Measurements from ENCODE around the gene HOXC6.

Gene HOXC6

GRCh38 chr12:53989227-53990113 is 38.8 kb upstream of the HOXC6 start:
- no peak for DNase-seq (ENCODE audit: low read depth in 2 of 2, low spot score in 1 of 2)

- DNase-seq (ENCODE audit: low read depth in 2 of 2, low spot score in 1 of 2), result no peak
These were observed 37.7 kb upstream of the HOXC6 start for GRCh38 chr12:53990311-53991076.

- no peak for DNase-seq (ENCODE audit: low read depth in 2 of 2, low spot score in 1 of 2)
These were observed 37.2 kb upstream of the HOXC6 start for GRCh38 chr12:53991077-53991460.

GRCh38 chr12:53992377-53992889 is 35.8 kb upstream of the HOXC6 start:
- no peak for DNase-seq (ENCODE audit: low read depth in 2 of 2, low spot score in 1 of 2)

- DNase-seq (ENCODE audit: low read depth in 2 of 2, low spot score in 1 of 2), result no peak
These were observed 34.9 kb upstream of the HOXC6 start for GRCh38 chr12:53993162-53994008.

- no peak for DNase-seq (ENCODE audit: low read depth in 2 of 2, low spot score in 1 of 2)
These were observed 34.3 kb upstream of the HOXC6 start for GRCh38 chr12:53994009-53994263.

- no peak for DNase-seq (ENCODE audit: low read depth in 2 of 2, low spot score in 1 of 2)
These were observed 33.8 kb upstream of the HOXC6 start for GRCh38 chr12:53994264-53995001.

- DNase-seq (ENCODE audit: low read depth in 2 of 2, low spot score in 1 of 2), result no peak
These were observed 33.2 kb upstream of the HOXC6 start for GRCh38 chr12:53995002-53995377.

- no peak for DNase-seq (ENCODE audit: low read depth in 2 of 2, low spot score in 1 of 2)
These were observed 32.6 kb upstream of the HOXC6 start for GRCh38 chr12:53995378-53996239.

- DNase-seq (ENCODE audit: low read depth in 2 of 2, low spot score in 1 of 2), result no peak
These were observed 31.7 kb upstream of the HOXC6 start for GRCh38 chr12:53996240-53997203.

- DNase-seq (ENCODE audit: low read depth in 2 of 2, low spot score in 1 of 2), result no peak
These were observed 30.8 kb upstream of the HOXC6 start for GRCh38 chr12:53997204-53998109.

GRCh38 chr12:53998110-53998899 is 29.9 kb upstream of the HOXC6 start:
- no peak for DNase-seq (ENCODE audit: low read depth in 2 of 2, low spot score in 1 of 2)

GRCh38 chr12:53998900-53999236 is 29.4 kb upstream of the HOXC6 start:
- DNase-seq (ENCODE audit: low read depth in 2 of 2, low spot score in 1 of 2), result no peak

GRCh38 chr12:53999559-54000115 is 28.6 kb upstream of the HOXC6 start:
- DNase-seq (ENCODE audit: low read depth in 2 of 2, low spot score in 1 of 2), result no peak

GRCh38 chr12:54000116-54001114 is 27.8 kb upstream of the HOXC6 start, which contains the start of gene HOXC9:
HOXC9 (plus strand) TSS chr12:54000161; CDS start chr12:54000189, 28 bp downstream.
- no peak for DNase-seq (ENCODE audit: low read depth in 2 of 2, low spot score in 1 of 2)
